ENCODE measurements around the gene HES3. TPM values are rescaled to one million over a fixed set of nuclear protein-coding genes. Genes with fewer than 3 reads are reported as not detected.

HES3 gene
- total RNA-seq, 4 donors from 2014 or later, result not detected

DNA sequence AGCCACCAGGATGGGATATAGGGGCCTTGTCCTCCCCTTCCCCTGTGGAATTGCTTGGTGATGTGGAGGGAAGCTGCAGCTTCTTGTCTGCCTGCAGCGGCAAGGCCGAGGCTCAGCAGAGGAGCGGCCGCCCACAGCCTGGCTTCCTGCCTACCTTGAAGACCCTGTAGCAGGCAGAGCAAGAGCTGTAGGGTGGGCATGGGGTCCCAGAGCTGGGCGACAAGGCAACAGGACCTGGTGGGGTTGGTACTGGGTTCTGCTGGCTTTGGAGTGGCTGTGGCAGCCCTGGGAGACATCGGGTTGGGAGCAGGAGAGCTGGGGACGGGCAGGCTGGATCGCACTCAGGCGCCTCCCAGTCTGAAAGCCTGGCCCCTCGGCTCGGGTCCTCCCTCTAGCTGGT lies 22.7 kb downstream of the HES3 start:
- H3K4me1 ChIP-seq, result peaks cover 19 to 53% (median 45%) of the 10 kb centered on the region in 4 donors
- H3K27me3 ChIP-seq, result peaks cover 0 to 25% (median under 1%) of the 10 kb centered on the region in 4 donors
- WGBS, result 94% methylated on average over 8 of the region's 11 CpGs
- H3K9me3 ChIP-seq, result no peaks in the 10 kb centered on the region
- TF ChIP-seq POLR2AphosphoS5 (IDR thresholded peaks at IDR 0.05), result no peak
- TF ChIP-seq EP300 (IDR thresholded peaks at IDR 0.05), result no peak
- TF ChIP-seq, protein P1, sequence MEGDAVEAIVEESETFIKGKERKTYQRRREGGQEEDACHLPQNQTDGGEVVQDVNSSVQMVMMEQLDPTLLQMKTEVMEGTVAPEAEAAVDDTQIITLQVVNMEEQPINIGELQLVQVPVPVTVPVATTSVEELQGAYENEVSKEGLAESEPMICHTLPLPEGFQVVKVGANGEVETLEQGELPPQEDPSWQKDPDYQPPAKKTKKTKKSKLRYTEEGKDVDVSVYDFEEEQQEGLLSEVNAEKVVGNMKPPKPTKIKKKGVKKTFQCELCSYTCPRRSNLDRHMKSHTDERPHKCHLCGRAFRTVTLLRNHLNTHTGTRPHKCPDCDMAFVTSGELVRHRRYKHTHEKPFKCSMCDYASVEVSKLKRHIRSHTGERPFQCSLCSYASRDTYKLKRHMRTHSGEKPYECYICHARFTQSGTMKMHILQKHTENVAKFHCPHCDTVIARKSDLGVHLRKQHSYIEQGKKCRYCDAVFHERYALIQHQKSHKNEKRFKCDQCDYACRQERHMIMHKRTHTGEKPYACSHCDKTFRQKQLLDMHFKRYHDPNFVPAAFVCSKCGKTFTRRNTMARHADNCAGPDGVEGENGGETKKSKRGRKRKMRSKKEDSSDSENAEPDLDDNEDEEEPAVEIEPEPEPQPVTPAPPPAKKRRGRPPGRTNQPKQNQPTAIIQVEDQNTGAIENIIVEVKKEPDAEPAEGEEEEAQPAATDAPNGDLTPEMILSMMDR (IDR thresholded peaks at IDR 0.05), result no peak
- no peak for TF ChIP-seq POLR2A (IDR thresholded peaks at IDR 0.05; ENCODE audit: low read depth)
- DNase-seq (ENCODE audit: extremely low spot score), result no peak
- no peaks in the 10 kb centered on the region for H3K36me3 ChIP-seq
- intact Hi-C loops (cut with DNase I), result no loop called here
- no peak overlapping the region for H3K27ac ChIP-seq (replicated peaks in 1 of 4)
- no peak overlapping the region for H3K4me3 ChIP-seq

DNA sequence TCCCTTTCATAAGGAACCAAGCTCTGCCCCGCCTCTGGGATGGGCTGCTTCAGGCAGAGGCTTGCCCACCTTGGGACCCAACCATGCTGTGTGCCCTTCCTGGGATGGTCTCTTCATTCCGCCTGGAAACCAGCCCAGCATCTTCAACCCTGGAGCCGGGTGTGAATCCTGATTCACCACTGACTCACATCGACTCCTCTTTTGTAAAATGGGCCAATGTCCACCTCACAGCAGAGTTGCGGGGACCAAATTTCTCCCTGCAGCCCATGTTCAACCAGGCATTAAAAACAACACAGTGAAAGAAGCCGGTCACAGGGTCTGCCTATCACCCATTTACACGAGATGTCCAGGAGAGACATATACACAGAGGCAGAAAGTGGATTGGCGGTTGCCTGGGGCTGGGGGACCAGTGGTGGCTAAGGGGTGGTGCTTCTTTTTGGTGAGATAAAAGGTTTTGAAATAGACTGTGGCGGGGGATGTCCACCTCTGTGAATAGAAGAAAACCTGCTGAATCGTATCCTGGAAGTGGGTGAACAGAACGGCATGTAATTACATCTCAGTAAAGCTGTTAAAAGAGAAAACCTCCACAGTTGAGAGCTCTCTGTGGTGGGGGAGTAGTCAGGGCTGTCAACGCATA lies 23.8 kb downstream of the HES3 start:
- 79% methylated on average over 10 of the region's 12 CpGs for WGBS
- peaks cover 0 to 14% (median 0%) of the 10 kb centered on the region in 4 donors for H3K27me3 ChIP-seq
- intact Hi-C loops (cut with DNase I), result no loop called here
- no peak for DNase-seq (ENCODE audit: extremely low spot score)
- H3K9me3 ChIP-seq, result no peaks in the 10 kb centered on the region
- no peak overlapping the region for H3K4me3 ChIP-seq
- TF ChIP-seq POLR2AphosphoS5 (IDR thresholded peaks at IDR 0.05) (no peak), EP300 (IDR thresholded peaks at IDR 0.05) (no peak)
- TF ChIP-seq, protein P1 (IDR thresholded peaks at IDR 0.05), result no peak
- H3K4me1 ChIP-seq, result peaks cover 9 to 42% (median 41%) of the 10 kb centered on the region in 4 donors
- H3K27ac ChIP-seq (replicated peaks in 1 of 4), result no peak overlapping the region
- H3K36me3 ChIP-seq, result no peaks in the 10 kb centered on the region

DNA sequence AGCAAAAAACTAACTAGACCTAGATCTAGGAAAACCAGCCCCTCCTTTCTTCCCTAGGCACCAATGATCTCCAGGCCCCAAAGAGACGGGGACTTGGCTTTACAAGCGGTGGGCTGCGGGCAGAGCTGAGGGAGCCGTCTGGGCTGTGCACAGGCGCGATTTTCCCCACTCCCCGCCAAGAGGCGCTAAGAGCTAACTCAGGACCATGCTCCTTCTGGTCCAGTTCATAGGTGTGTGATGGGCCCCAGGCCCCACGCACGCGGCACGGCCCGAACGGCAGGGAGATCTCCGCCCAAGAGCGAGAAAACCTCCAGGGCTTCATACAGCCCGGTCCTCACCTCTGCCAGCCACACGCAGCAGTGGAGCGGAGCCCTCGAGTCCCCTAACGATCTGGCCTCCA lies 24.4 kb downstream of the HES3 start:
- Histone ChIP-seq H3K27me3 (peaks cover 0 to 9% (median 0%) of the 10 kb centered on the region in 4 donors), H3K4me1 (peaks cover 7 to 42% (median 36%) of the 10 kb centered on the region in 4 donors), H3K4me3 (no peak overlapping the region), H3K9me3 (no peaks in the 10 kb centered on the region), H3K27ac (replicated peaks in 1 of 4) (no peak overlapping the region), H3K36me3 (no peaks in the 10 kb centered on the region)
- TF ChIP-seq, protein P1 (IDR thresholded peaks at IDR 0.05), result no peak
- TF ChIP-seq EP300 (IDR thresholded peaks at IDR 0.05) (no peak), POLR2AphosphoS5 (IDR thresholded peaks at IDR 0.05) (no peak), POLR2A (IDR thresholded peaks at IDR 0.05; ENCODE audit: low read depth) (no peak)
- intact Hi-C loops (cut with DNase I), result no loop called here
- WGBS, result 94% methylated on average over 18 of the region's 21 CpGs
- no peak for DNase-seq (ENCODE audit: extremely low spot score)

DNA sequence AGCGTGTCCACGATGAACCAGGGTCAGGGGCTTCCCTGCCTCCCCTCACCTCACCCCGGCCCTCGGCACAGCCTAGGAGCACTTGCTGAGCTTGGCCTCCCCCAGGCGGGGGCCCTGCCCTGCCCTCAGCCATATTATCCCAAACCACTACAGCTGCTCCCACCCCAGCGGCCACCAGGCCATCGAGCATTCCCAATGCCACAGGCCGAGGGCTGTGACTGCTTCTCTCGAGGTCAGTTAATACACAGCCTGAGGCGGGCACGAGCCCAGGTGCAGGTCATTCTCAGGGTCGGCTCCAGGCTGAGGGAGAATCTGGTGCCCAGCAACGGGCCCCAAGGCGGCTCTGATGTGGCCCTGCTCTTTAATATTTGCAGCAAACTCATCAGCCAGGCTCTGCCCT lies 25.3 kb downstream of the HES3 start:
- TF ChIP-seq POLR2AphosphoS5 (IDR thresholded peaks at IDR 0.05), result no peak
- TF ChIP-seq, protein P1 (IDR thresholded peaks at IDR 0.05), result no peak
- no peak for TF ChIP-seq EP300 (IDR thresholded peaks at IDR 0.05)
- no peak for TF ChIP-seq POLR2A (IDR thresholded peaks at IDR 0.05; ENCODE audit: low read depth)

More for the DNA sequence above, 25.3 kb downstream of the HES3 start:
- peaks cover 0 to 3% (median 0%) of the 10 kb centered on the region in 4 donors for H3K27me3 ChIP-seq
- no peak overlapping the region for H3K27ac ChIP-seq (replicated peaks in 1 of 4)
- H3K36me3 ChIP-seq, result no peaks in the 10 kb centered on the region
- intact Hi-C loops (cut with DNase I), result no loop called here
- no peak for DNase-seq (ENCODE audit: extremely low spot score)
- no peaks in the 10 kb centered on the region for H3K9me3 ChIP-seq
- 86% methylated on average over 14 of the region's 14 CpGs for WGBS
- peaks cover 2 to 37% (median 29%) of the 10 kb centered on the region in 4 donors for H3K4me1 ChIP-seq
- H3K4me3 ChIP-seq, result no peak overlapping the region
